GM21447 (cell line): Measurements from ENCODE around the gene ALAS1.
"Not testable (repeated sequence)": the region's sequence is repeated elsewhere in the genome, so short reads cannot be mapped to it uniquely, and the experiment has no call there.

Source experiments
- ATAC-seq: cut with Tn5 transposase; IDR thresholded peaks from one replicate; pipeline ENCODE4 v1.9.1; 2021; ENCODE audit not compliant: unreplicated experiment

Gene ALAS1

DNA sequence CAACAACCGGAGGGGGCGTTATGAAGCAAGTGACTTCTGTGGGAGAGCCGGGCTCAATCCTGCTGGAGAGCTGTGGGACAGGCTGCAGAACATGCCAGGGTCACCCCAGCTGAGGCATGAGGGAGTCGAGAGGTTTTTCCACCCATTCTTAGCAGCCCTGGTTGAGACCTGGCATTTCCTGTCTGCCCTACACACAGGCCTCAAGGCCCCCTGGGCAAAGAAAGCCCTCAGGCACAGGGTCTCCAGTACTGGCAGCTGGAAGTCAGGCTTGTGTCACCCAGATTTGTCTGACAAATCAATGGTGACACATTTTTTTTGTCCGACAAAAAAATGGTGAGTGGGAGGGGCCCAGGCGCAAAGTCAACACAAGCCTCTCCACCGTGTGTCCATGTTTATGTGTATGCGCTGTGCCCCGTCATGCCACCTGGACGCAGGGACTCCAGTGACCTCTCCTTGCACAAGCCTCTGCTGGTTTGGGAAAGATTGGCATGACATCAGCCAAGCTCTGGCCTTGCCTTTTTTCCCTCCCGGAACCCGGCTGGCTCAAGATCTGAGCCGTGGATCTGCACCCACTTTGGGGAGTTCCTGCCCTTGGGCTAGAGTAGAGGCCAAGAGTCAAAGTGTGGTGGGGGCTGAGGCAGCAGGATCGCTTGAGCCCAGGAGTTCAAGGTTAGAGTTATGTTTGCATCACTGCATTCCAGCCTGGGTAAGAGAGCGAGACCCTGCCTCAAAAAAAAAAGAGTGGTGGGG lies 20.8 kb upstream of the ALAS1 start:
- no peak for ATAC-seq

DNA sequence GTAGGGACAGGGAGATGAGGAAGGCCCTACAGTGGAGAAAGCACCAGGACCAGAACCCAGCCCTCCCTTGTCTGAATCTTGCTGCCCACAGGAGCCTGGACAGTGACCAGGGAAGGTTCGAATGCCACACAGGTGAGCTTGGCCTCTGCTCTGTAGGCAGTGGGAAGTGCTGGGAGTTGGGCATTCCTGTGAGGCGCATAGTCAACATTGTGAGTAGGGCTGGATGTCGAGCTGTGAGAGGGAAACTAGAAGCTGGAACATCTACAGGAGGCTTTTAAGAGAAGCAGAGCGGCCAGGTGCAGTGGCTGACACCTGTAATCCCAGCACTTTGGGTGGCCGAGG lies 20.3 kb upstream of the ALAS1 start:
- no peak for ATAC-seq

DNA sequence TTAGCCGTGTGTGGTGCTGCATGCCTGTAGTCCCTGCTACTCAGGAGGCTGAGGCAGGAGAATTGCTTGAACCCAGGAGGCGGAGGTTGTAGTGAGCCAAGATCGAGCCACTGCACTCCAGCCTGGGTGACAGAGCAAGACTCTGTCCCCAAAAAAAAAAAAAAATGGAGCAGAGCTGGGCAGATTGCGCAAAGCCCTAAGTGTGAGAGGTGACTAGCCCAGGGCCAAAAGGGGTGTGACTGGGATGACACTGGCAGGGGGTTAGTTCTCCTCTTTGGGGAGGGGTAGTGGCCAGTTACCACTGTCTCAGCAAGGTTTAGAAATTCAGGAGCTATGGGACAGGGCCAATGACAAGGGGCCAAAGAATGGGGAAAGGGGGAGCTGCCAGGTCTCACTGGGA lies 19.8 kb upstream of the ALAS1 start:
- ATAC-seq: not testable (repeated sequence)

DNA sequence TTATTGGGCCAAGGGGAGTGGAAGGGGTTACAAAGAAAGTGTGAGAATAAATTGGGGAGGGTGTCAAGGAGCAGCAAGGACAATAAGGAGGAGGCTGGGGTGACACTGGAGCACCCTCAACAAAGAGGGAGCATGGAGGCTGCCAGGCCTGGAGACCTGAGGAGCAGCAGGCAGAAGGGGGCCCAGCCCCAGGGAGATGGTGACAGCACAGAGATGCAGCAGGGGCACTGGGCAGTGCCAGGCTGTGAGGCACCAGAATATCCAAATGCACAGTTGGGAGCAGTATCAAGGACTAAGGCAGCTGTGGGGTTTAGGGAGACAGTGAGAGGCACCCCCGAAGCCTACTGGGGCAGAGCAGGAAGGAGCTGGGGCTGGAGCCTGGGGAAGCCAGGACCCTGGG lies 19.4 kb upstream of the ALAS1 start:
- ATAC-seq: no peak

DNA sequence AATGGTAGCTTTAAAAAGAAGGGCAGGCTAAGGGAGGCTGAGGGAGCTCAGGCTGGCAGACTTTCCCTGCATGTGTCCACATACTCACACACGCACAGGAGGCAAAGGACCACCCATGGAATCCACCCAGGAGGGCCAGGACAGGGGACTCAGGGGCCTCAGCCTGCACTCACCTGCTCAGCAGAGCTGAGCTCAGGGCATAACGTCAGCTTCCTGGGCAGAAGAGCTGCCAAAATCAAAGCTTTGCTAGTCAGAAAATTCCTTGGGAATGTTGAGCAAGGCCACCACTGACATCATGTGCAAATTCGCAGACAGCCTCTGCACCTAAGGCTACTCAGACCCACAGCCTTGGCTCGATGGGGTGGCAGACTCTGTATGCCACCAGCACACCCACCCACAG lies 16.4 kb upstream of the ALAS1 start:
- no peak for ATAC-seq

- ATAC-seq: no peak
Measured at GRCh38 chr3:52182196-52182595, 15.8 kb upstream of the ALAS1 start.

- ATAC-seq: no peak
Measured at GRCh38 chr3:52182691-52183090, 15.3 kb upstream of the ALAS1 start.

- no peak for ATAC-seq
Measured at GRCh38 chr3:52183786-52184445, 14.0 kb upstream of the ALAS1 start.

- no peak for ATAC-seq
Measured at GRCh38 chr3:52184690-52185089, 13.3 kb upstream of the ALAS1 start.

- no peak for ATAC-seq
Measured at GRCh38 chr3:52185311-52185710, 12.6 kb upstream of the ALAS1 start.

DNA sequence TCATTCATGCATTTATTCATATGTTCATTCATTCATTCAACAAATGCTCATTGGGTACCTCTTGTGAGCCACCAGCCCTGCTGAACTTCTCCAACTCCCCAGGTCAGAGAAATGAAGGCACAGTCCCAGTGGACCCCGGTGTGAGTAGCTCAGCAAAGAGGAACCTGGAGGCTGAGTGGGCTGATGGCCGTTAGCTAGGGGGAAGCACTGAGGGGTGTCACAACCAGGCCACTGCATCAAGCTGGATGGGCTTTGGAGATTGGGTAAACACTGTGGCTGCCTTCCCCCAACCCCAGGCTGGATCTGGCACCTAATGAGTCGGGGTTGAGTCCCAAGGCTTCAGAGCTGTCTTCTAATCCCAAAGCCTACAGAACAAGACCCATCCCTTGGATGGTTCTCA lies 12.1 kb upstream of the ALAS1 start:
- no peak for ATAC-seq

GRCh38 chr3:52186729-52187128 lies 11.2 kb upstream of the ALAS1 start:
- no peak for ATAC-seq

DNA sequence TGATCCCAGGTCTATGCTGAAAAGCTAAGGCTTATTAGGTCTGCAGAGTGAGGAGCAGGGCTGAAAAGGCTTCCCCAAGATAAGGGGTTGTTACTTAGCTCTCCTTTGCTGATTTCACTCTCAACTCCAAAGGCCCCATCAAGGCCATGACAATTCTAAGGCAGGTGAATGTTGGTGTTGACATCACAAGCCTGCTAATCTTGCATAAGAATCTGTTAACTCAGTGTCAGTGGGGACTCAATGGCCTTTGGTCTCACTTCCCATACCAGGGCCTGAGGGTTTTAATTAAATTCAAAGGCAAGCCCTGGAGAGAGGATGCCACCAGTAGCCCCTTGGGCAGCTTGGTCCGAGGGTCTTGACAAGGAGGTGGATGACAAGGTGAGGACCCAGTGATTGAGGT lies 9.4 kb upstream of the ALAS1 start:
- ATAC-seq: no peak

DNA sequence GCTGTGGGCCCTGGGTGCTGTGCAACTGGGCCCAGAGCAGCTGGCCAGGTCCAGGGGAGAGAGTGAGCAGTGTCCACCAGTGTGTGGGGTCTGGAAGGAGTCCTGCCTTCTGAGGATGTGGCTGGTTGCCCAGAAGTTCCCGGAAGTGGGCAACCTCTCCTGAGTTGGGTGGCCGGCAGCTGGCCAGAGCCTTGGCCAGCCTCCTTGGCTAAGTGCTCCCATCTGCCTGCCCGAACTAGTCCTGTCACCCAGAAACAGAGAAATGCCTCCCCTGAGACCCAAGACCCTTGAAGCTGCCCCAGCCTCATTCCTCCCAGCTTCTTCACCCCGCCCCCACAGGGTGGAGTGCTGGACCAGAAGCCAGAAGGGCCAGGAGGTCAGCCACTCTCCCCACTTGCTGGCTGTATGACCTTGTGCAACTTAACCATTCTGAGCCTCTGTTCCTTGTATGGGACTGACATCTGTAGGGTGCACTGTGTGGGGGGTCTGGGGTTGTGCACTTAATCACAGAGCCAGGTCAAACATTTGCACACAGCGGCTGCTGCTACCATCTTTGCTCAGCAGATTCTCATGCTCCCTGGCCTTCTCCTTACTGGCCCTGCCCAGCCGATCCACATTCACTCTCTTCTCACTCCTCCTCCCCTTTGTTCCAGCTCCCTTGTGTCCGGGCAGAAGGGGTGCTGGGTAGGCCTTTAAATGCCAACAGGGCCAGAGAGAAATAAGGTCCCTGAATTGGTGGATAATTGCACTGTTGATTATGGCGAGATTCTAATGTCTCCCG lies 7.5 kb upstream of the ALAS1 start:
- no peak for ATAC-seq

- no peak for ATAC-seq
Measured at GRCh38 chr3:52191663-52192062, 6.3 kb upstream of the ALAS1 start.

- no peak for ATAC-seq
Measured at GRCh38 chr3:52193065-52193464, 4.9 kb upstream of the ALAS1 start.

DNA sequence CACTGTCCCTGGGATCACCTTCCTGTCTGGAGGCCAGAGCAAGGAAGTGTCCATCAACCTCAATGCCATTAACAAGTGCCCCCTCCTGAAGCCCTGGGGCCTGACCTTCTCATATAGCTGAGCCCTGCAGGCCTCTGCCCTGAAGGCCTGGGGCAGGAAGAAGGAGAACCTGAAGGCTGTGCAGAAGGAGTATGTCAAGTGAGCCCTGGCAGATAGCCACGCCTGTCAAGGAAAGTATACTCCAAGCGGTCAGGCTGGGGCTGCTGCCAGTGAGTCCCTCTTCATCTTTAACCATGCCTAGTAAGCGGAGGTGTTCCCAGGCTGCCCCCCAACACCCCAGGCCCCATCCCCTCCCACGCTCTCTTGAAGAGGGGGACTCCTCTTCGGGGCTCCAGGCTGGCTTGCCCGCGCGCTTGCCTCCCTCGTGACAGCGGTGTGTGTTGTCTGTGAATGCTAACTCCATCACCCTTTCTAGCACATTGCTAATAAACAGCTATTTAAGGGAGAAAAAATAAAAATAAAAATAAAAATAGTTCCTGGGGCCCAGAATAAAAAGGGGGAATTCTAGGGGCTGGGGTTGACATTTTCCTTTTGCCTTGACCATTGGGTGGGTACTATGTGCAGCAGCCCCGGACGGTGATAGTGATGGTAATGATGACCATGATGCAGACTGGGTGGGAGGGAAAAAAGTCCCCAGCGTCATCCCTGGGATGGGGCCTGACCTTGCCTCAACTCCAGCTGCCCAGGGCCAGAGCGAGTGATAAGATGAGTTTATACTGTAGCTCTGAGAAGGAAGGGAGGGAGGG lies 3.3 kb upstream of the ALAS1 start:
- no peak for ATAC-seq

DNA sequence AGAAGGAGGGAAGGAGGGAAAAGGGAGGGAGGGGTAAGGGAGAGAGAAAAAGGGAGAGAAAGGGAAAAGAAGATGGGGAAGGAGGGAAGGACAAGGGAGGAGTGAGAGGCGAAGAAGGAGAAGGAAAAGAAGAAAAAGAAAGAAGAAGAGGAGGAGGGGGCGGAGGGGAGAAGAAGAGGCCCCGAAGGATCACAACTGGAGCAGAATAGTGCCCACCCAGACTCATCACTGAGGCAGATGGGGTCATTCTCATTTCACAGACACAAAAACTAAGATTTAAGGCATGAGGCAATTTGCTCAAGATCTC lies 2.7 kb upstream of the ALAS1 start:
- ATAC-seq: no peak

GRCh38 chr3:52195823-52196331 lies 2.1 kb upstream of the ALAS1 start:
- ATAC-seq: no peak

GRCh38 chr3:52196977-52197376 lies 983 bp upstream of the ALAS1 start:
- no peak for ATAC-seq

- no peak for ATAC-seq
Measured at GRCh38 chr3:52197499-52197841, 490 bp upstream of the ALAS1 start.
